MM.1S (cell line): ENCODE measurements around the gene AHRR.

ENCODE experiments used
- CTCF ChIP-seq: fragments of 300-600 bp; sonication (generic); IDR thresholded peaks from 2 replicates; pipeline ENCODE4 v1.5.1; 2016; ENCODE audit warnings: antibody characterized with exemption, low read length, mixed read lengths
- EZH2 ChIP-seq: fragments of 300-600 bp; sonication (generic); optimal IDR thresholded peaks from 2 replicates; pipeline ENCODE3; 2017; ENCODE audit warnings: low read depth, mild to moderate bottlenecking, antibody characterized with exemption, low read length, mixed read lengths

GRCh38 chr5:472076-472655 lies 150.7 kb downstream of the AHRR start:
- TF ChIP-seq CTCF = no peak
- no peak for TF ChIP-seq EZH2
